Brain pericyte (primary cell): Measurements from ENCODE around the gene RASGEF1C.

Source experiments
- DNase-seq: peaks from one replicate; pipeline ENCODE4 v3.0.0-alpha.2; 2012; ENCODE audit warnings: low read depth, low spot score

RASGEF1C gene

DNA sequence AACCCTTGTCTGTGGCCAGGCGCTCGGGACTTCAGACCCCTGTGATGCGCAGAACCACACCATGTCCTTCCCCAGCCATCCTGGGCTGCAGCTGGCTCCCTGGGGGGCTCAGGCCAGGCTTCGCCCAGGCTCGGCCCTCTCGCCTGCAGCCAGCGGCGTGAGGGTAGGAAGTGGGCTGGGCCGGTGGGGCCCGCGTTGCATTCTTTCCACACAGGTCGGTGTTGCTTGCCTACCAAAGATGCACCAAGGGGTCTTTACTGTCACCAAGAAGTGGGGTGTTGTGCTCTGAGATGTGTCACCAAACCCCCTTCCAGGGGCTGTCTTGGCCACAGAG, 89.1 kb downstream of the RASGEF1C start:
- no peak for DNase-seq

DNA sequence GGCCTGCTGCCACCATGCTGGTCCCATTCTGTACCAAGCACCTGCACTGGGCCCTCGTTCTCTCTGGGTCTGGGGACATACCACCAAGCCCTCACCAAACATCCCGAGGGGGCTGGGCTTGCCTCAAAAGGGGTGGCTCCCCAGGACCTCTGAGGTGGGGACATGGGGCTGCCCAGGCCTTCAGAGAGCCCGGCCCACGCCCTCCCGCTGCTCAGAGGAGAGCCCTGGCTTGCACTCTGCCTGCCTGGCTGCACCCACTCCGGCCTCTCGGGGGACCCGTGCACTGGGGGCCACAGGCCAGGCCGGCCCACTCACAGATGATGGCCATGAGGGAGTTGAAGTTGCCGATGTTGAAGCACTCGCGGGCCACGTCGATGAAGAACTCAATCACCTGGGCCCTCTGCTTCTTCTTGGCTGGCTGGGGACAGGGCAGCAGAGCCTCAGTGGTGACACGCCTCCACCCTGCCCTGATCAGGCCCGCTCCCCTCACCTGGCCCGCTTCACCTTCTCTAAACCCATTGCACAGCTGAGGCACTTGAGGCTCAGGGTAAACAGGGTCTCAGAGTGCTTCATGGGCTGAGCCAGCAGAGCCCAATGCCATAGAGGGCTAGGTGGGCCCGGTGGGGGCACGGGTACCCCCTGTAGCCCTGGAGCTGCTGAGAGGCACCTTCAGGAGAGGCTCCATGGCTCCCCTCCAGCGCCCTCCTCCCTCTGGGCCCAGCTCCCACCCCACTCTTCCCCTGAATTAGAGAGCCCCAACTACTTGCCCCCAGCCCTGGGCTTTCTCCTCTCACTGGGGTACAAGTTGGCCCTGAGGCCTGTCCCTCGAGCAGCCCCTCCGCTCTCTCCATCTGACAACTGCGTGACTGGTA, 89.7 kb downstream of the RASGEF1C start:
- no peak for DNase-seq

GRCh38 chr5:180118391-180118791, 90.6 kb downstream of the RASGEF1C start:
- DNase-seq, result no peak

GRCh38 chr5:180117000-180117725, 91.8 kb downstream of the RASGEF1C start:
- DNase-seq, result no peak

DNA sequence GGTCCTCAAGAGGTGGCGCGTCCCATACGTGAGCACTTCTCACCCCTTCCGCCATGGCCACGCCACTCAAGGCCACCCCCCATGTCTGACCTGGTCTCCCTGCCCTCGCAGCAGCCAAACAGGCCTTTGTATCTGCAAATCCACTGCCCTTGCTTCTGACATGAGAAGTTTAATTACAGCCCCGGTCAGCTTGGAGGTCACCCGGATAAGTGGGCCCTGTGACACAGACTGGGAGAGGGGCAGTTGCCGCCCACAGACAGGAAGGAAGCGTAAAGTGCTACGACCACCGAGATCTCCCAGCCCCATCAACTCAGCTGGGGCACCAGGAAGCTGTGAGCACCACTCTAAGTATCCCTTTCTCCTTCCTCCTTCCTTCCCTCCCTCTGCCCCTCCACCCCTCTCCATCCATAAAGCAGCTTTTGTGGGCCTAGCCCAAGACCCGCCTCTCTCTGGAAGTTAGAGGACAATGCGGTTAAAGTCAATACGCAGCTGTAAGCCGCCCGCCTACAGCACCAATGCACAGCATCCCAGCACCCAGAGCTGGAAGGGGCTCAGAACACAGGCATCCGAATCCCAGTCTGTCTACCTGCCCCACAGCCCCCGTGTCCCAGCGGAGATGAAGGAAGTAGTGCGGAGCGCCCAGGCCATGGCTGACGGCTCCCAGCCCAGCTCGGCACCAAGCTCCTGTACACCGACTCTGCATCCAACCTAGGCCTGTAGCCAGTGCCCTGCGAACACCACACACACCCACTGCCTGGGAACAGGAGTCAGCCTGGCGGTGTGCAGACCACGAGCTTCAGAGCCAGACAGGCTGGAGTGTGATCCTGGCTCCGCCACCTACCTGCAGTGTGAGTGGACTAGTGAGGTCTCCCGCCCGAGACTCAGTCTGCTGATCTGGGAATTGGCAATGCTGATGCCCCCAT, 92.7 kb downstream of the RASGEF1C start:
- DNase-seq, result no peak

- DNase-seq, result no peak
Observed at GRCh38 chr5:180115326-180116076, 93.5 kb downstream of the RASGEF1C start.

- DNase-seq, result no peak
Observed at GRCh38 chr5:180114304-180115003, 94.6 kb downstream of the RASGEF1C start.

- no peak for DNase-seq
Observed at GRCh38 chr5:180113660-180114303, 95.2 kb downstream of the RASGEF1C start.

GRCh38 chr5:180112181-180112861, 96.7 kb downstream of the RASGEF1C start:
- no peak for DNase-seq

- DNase-seq, result no peak
Observed at GRCh38 chr5:180111273-180112002, 97.6 kb downstream of the RASGEF1C start.

GRCh38 chr5:180109920-180110319, 99.1 kb downstream of the RASGEF1C start:
- DNase-seq, result no peak

DNA sequence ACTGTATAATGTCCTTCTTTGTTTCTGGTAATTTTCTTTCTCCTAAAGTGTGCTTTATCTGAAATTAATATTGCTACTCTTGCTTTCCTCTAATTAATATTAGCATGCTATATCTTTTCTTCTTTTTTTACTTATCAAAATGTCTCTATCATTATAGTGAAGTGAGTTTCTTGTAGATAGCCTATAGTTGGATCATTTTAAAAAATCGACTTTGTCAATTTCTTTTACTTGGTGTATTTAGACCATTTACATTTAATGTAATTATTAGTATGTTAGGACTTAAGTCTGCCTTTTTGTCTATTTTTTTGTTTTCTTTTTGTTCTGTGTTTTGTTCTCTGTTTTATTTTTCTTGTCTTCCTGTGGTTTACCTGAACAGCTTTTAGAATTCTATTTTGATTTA, 102.0 kb downstream of the RASGEF1C start:
- DNase-seq, result no peak

DNA sequence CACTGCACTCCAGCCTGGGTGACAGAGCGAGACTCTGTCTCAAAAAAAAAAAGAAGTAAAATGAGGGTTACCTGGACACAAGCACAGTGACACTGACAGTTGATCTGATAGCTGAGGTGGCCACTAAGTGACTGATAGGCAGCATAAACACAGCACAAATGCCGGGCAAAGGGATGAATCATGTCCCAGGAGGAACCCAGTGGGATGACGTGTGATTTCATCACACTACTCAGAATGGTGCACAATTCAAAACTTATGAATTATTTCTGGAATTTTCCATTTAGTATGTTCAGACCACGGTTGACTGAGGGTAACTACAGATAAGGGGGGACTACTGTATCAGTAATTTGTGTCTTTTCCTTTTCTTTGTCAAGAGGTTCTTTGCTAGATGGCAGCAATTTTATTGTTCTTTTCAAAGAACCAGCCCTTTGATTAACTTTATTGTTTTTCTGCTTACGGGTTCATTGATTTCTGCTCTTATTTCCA, 103.1 kb downstream of the RASGEF1C start:
- DNase-seq, result no peak

GRCh38 chr5:180104168-180104530, 104.9 kb downstream of the RASGEF1C start:
- DNase-seq, result no peak

DNA sequence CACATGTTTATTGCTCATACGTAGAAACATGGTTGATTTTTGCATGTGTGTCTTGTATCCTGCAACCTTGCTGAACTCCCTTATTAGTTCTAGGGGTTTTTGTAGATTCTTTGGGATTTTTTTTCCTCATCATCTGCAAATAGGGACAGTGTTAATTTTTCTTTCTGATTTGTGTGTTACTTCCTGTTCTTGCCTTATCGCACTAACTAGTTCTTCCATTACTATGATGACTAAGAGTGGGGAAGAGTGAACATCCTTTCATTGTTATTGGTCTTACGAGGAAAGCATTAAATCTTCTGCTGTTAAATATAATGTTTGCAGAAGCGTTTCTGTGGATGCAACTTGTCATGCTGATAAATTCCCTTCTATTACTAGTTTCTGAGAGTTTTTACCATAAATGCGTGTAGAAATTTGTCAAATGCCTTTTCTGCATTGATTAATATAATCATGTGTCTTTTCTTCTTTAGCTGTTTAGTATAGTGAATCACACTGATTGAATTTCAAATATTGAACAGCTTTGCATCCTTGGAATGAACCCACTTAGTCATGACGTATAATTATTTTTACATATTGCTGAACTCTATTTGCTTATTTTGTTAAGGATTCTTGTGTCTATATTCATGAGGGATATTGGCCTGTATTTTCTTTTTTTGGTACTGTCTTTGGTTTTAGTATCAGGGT, 105.4 kb downstream of the RASGEF1C start:
- no peak for DNase-seq

DNA sequence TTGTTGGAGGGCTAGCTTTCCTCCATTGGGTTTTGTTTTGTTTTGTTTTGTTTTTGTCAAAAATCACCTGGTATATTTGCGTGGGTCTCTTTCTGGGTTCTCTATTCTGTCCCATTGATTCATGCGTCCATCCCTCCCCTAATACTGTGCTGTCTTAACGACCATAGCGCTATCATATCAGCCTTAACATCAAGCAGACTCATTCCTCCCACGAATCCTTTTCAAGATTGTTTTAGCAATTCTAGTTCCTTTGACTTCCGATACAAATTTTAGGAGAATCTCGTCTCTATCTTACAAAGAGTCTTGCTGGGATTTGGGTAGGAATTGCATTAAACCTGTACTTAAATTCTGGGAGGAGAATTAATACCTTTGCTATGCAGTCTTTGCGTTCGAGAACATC, 106.4 kb downstream of the RASGEF1C start:
- DNase-seq, result no peak

DNA sequence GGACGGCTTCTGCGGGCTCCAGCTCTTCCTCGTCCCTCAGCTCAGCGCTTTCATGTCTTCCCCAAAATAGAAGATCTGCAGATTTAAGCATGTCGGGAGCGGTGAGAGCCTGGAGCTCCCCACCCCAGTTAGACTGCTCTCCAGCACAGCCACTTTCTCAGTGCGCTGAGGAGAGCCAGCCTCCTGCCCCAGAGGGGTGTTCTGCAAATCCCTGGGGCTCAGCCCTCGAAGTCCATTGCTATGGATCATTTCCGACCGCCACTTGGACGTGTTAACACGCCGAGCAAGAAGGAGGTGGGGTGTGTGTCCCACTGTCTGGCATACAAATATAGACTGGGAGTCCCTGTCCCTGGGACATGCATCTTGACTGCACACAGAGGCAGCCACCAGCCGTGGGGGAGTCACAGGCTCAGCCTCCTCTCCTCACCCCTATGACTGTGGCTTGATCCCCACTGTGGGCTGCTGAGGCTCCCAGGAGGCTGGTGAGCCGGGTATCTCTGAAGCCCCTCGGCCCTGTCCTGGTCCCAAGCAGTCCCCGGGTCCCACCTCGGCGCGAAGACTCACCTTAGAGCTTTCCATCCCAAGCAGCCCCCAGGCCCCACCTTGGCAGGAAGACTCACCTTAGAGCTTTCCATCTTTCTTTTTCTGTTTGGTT, 107.4 kb downstream of the RASGEF1C start:
- no peak for DNase-seq
